Transverse colon (tissue), 4 donors: ENCODE results near the gene ELK3. TPM values are rescaled to one million over a fixed set of nuclear protein-coding genes. Genes with fewer than 3 reads are reported as not detected.

Experiments used
- DNase-seq: peaks from one replicate; pipeline ENCODE4 v3.0.0-alpha.2; 2019
- H3K27ac ChIP-seq, 4 donors: fragments of 200-600 bp; sonication (generic); 2 replicates each; pipeline ENCODE4 v1.5.1; 2016 to 2018; ENCODE audit warnings: inconsistent platforms in 4 of 4
- H3K27me3 ChIP-seq: fragments of 200-600 bp; sonication (generic); 2 replicates; pipeline ENCODE4 v1.5.1; 2017; ENCODE audit warnings: inconsistent platforms
- H3K36me3 ChIP-seq, 4 donors: fragments of 200-600 bp; sonication (generic); 2 replicates each; pipeline ENCODE4 v1.5.1; 2017 to 2019; ENCODE audit warnings: inconsistent platforms in 4 of 4
- H3K4me1 ChIP-seq, 4 donors: fragments of 200-600 bp; sonication (generic); 2 replicates each; pipeline ENCODE4 v1.5.1; 2017 to 2020; ENCODE audit warnings: inconsistent platforms in 4 of 4
- H3K4me3 ChIP-seq, 4 donors: fragments of 200-600 bp; sonication (generic); 1 replicate in 1 of 4; 2 replicates in 3 of 4; pipeline versions ENCODE4 v1.5.1 to v1.6.1; 2017 to 2019; ENCODE audit warnings: inconsistent platforms in 4 of 4
- H3K9me3 ChIP-seq, 2 donors: fragments of 200-600 bp; sonication (generic); 2 replicates each; pipeline ENCODE4 v1.5.1; 2017 to 2019; ENCODE audit warnings: inconsistent platforms in 2 of 2
- CTCF ChIP-seq, 5 experiments: fragments of 200-600 bp in 3 of 5; fragments of 450-650 bp in 2 of 5; sonication (generic) in 3 of 5; IDR thresholded peaks; 1 replicate in 2 of 5; 2 replicates in 3 of 5; pipeline ENCODE4 v1.5.1; 2016 to 2017; ENCODE audit warnings: antibody characterized with exemption in 5 of 5, inconsistent platforms in 3 of 5, mild to moderate bottlenecking in 2 of 5, moderate library complexity in 1 of 5
- EP300 ChIP-seq: sonication (generic); formaldehyde crosslinking; IDR thresholded peaks from one replicate; pipeline ENCODE4 v1.6.1; 2017; ENCODE audit warnings: antibody characterized with exemption, low read depth
- POLR2A ChIP-seq: fragments of 450-650 bp; IDR thresholded peaks from one replicate; pipeline ENCODE4 v1.6.1; 2016; ENCODE audit warnings: antibody characterized with exemption, mild to moderate bottlenecking, moderate library complexity
- POLR2AphosphoS5 ChIP-seq, 3 donors: sonication (generic); formaldehyde crosslinking; IDR thresholded peaks; one replicate each; pipeline ENCODE4 v1.6.1; 2016; ENCODE audit warnings: antibody characterized with exemption in 3 of 3
- WGBS, 2 donors: methylation state at CpG; one replicate each; pipeline ENCODE4 v1.1.5; 2018; ENCODE audit warnings: low coverage in 1 of 2; 5-methylcytosine and 5-hydroxymethylcytosine counted together
- in situ Hi-C, 4 donors: fragments of 200-750 bp; cut with MboI; loops; one replicate each; pipeline versions ENCODE4 v1.15.0 to v1.15.1; 2017; ENCODE audit warnings: low sequenced_read_pairs in 3 of 4, low pct_ligation_motif_present in 1 of 4, low pct_unique_long_range_greater_than_20kb in 1 of 4
- intact Hi-C: fragments of 100-400 bp; cut with DNase I; formaldehyde crosslinking; loops from one replicate; pipeline ENCODE4 v1.15.1; 2023; ENCODE audit warnings: low total_unique reads
- total RNA-seq, 4 donors: library from RNA; depleted of rRNA; stranded (reverse); fragments of >200 nt; gene quantifications; one replicate each; pipeline ENCODE4 v1.1.0, GENCODE V29; 2016

ELK3 gene
- total RNA-seq, 4 donors from 2014 or later: 2.2 to 11.3 (median 5.3) TPM

- Histone ChIP-seq H3K36me3 (no peaks in the 10 kb centered on the region), H3K27ac (no peak overlapping the region), H3K4me1 (peaks cover 5 to 15% (median 8%) of the 10 kb centered on the region in 4 donors), H3K9me3 (no peaks in the 10 kb centered on the region), H3K4me3 (no peak overlapping the region), H3K27me3 (no peaks in the 10 kb centered on the region)
- in situ Hi-C loops (loop anchor here in 1 of 4 donors (10.0 kb wide), 1 partner anchor 178 kb away; the partner anchor contains the start of gene CDK17), intact Hi-C loops (no loop called here)
- TF ChIP-seq POLR2AphosphoS5 (IDR thresholded peaks at IDR 0.05) (no peak), EP300 (no peak), CTCF (IDR thresholded peaks at IDR 0.05) (no peak), POLR2A (no peak)
- DNase-seq: no peak
- WGBS, 2 donors: 88 to 97% methylated on average over 4 of the region's 4 CpGs
Measured at GRCh38 chr12:96226401-96226800, 32.2 kb downstream of the ELK3 start.

- intact Hi-C loops (no loop called here), in situ Hi-C loops (loop anchor here in 1 of 4 donors (10.0 kb wide), 1 partner anchor 178 kb away; the partner anchor contains the start of gene CDK17)
- Histone ChIP-seq H3K27ac (peak overlapping the region in 2 of 4 donors; percentile 8 to 21), H3K9me3 (no peaks in the 10 kb centered on the region), H3K4me3 (no peak overlapping the region), H3K27me3 (no peaks in the 10 kb centered on the region), H3K36me3 (no peaks in the 10 kb centered on the region), H3K4me1 (peaks cover 5 to 15% (median 8%) of the 10 kb centered on the region in 4 donors)
- WGBS, 2 donors: 87 to 89% methylated on average over 13 to 17 of the region's 17 CpGs
- no peak for DNase-seq
- TF ChIP-seq POLR2AphosphoS5 (IDR thresholded peaks at IDR 0.05): no peak
- TF ChIP-seq CTCF (IDR thresholded peaks at IDR 0.05): no peak
- no peak for TF ChIP-seq POLR2A
- no peak for TF ChIP-seq EP300
Measured at GRCh38 chr12:96226801-96227348, 32.7 kb downstream of the ELK3 start.

- 70% methylated on average over 8 to 12 of the region's 12 CpGs for WGBS, 2 donors
- Histone ChIP-seq H3K36me3 (no peaks in the 10 kb centered on the region), H3K4me1 (peaks cover 5 to 16% (median 8%) of the 10 kb centered on the region in 4 donors), H3K9me3 (no peaks in the 10 kb centered on the region), H3K27me3 (no peaks in the 10 kb centered on the region), H3K27ac (peak overlapping the region in 2 of 4 donors; percentile 8 to 21), H3K4me3 (no peak overlapping the region)
- TF ChIP-seq POLR2AphosphoS5 (IDR thresholded peaks at IDR 0.05): no peak
- TF ChIP-seq EP300: no peak
- TF ChIP-seq POLR2A: no peak
- no peak for TF ChIP-seq CTCF (IDR thresholded peaks at IDR 0.05)
- DNase-seq: no peak
- intact Hi-C loops (no loop called here), in situ Hi-C loops (loop anchor here in 1 of 4 donors (10.0 kb wide), 1 partner anchor 177 kb away; the partner anchor contains the start of gene CDK17)
Measured at GRCh38 chr12:96227365-96228106, 33.4 kb downstream of the ELK3 start.

- Histone ChIP-seq H3K27ac (peak overlapping the region in 1 of 4 donors; percentile 0), H3K27me3 (no peaks in the 10 kb centered on the region), H3K9me3 (no peaks in the 10 kb centered on the region), H3K4me1 (peaks cover 5 to 21% (median 9%) of the 10 kb centered on the region in 4 donors), H3K4me3 (no peak overlapping the region), H3K36me3 (no peaks in the 10 kb centered on the region)
- intact Hi-C loops: no loop called here
- no peak for TF ChIP-seq POLR2A
- no peak for TF ChIP-seq CTCF (IDR thresholded peaks at IDR 0.05)
- no peak for TF ChIP-seq EP300
- TF ChIP-seq POLR2AphosphoS5 (IDR thresholded peaks at IDR 0.05): no peak
- WGBS, 2 donors: 84 to 93% methylated on average over 9 to 12 of the region's 12 CpGs
- in situ Hi-C loops: loop anchor here in 1 of 4 donors (10.0 kb wide), 1 partner anchor 176 kb away; the partner anchor contains the start of gene CDK17
- no peak for DNase-seq
Measured at GRCh38 chr12:96228566-96229248, 34.5 kb downstream of the ELK3 start.
